HEK293 (cell line): ENCODE measurements around the gene GRB10.

Experiments used
- CTCF ChIA-PET: fragments of 350-600 bp; formaldehyde crosslinking; extraction: SDS; loops from one replicate; lab custom pipeline; 2021; ENCODE audit warnings: antibody characterized with exemption; lab: Yijun Ruan, JAX
- POLR2A ChIA-PET: fragments of 300-600 bp; formaldehyde crosslinking; extraction: SDS; loops from one replicate; lab custom pipeline; 2020; ENCODE audit warnings: antibody characterized with exemption, inconsistent platforms; lab: Yijun Ruan, JAX
- H3K27ac ChIP-seq: fragments of 200-500 bp; sonication (Bioruptor generic); 2 replicates; pipeline ENCODE4 v1.5.1; 2014; ENCODE audit warnings: low read depth, low read length, control low read depth, inconsistent platforms; ENCODE audit errors: extremely low read depth
- H3K36me3 ChIP-seq, 2 experiments: fragments of 200-500 bp in 1 of 2; sonication (Bioruptor generic) in 1 of 2; 1 replicate in 1 of 2; 2 replicates in 1 of 2; pipeline ENCODE4 v1.5.1; 2014 to 2017; ENCODE audit warnings: inconsistent platforms in 2 of 2, low read length in 2 of 2; ENCODE audit not compliant: control insufficient read depth in 2 of 2, insufficient read depth in 1 of 2
- H3K4me1 ChIP-seq: fragments of 200-500 bp; sonication (Bioruptor generic); 2 replicates; pipeline ENCODE4 v1.5.1; 2014; ENCODE audit warnings: mild to moderate bottlenecking, low read length, inconsistent platforms; ENCODE audit not compliant: control insufficient read depth, insufficient read depth
- H3K4me3 ChIP-seq: 2 replicates; pipeline ENCODE4 v1.5.1; 2011; ENCODE audit warnings: low read depth, mild to moderate bottlenecking, control low read depth, low read length, moderate library complexity
- H3K9me3 ChIP-seq: fragments of 200-500 bp; sonication (Bioruptor generic); 2 replicates; pipeline ENCODE4 v1.5.1; 2014; ENCODE audit warnings: low read depth, low read length, inconsistent platforms; ENCODE audit not compliant: control insufficient read depth, insufficient read depth
- GLIS1 ChIP-seq: fragments of 450-650 bp; formaldehyde crosslinking; IDR thresholded peaks from 2 replicates; pipeline ENCODE4 v1.5.1; 2016; ENCODE audit warnings: missing biosample characterization, missing genetic modification characterization
- HOXA7 ChIP-seq: sonication (generic); formaldehyde crosslinking; IDR thresholded peaks from 2 replicates; pipeline ENCODE4 v1.8.1; 2022; ENCODE audit warnings: missing genetic modification reagents, borderline replicate concordance
- KLF10 ChIP-seq: fragments of 450-650 bp; IDR thresholded peaks from 2 replicates; pipeline ENCODE4 v1.5.1; 2018; ENCODE audit warnings: missing biosample characterization, mild to moderate bottlenecking, missing genetic modification characterization
- MYNN ChIP-seq: fragments of 450-650 bp; formaldehyde crosslinking; IDR thresholded peaks from 2 replicates; pipeline ENCODE4 v1.5.1; 2016; ENCODE audit warnings: missing biosample characterization, missing genetic modification characterization, borderline replicate concordance
- OSR2 ChIP-seq: fragments of 450-650 bp; formaldehyde crosslinking; IDR thresholded peaks from 2 replicates; pipeline ENCODE4 v1.5.1; 2016; ENCODE audit warnings: missing biosample characterization, missing genetic modification characterization
- ZNF114 ChIP-seq: fragments of 450-650 bp; formaldehyde crosslinking; IDR thresholded peaks from 2 replicates; pipeline ENCODE4 v1.5.0; 2017; ENCODE audit warnings: missing biosample characterization, missing genetic modification characterization
- ZNF138 ChIP-seq: fragments of 450-650 bp; formaldehyde crosslinking; IDR thresholded peaks from 2 replicates; pipeline ENCODE4 v1.5.1; 2016; ENCODE audit warnings: missing biosample characterization, missing genetic modification characterization, borderline replicate concordance
- ZNF146 ChIP-seq: fragments of 450-650 bp; formaldehyde crosslinking; IDR thresholded peaks from 2 replicates; pipeline ENCODE4 v1.5.1; 2016; ENCODE audit warnings: missing biosample characterization, missing genetic modification characterization
- ZNF16 ChIP-seq: fragments of 450-650 bp; formaldehyde crosslinking; IDR thresholded peaks from 2 replicates; pipeline ENCODE4 v1.5.1; 2016; ENCODE audit warnings: low read depth, missing biosample characterization, missing genetic modification characterization
- ZNF214 ChIP-seq: fragments of 450-650 bp; formaldehyde crosslinking; IDR thresholded peaks from 2 replicates; pipeline ENCODE4 v1.5.1; 2017; ENCODE audit warnings: missing biosample characterization, mild to moderate bottlenecking, missing genetic modification characterization, borderline replicate concordance
- ZNF23 ChIP-seq: fragments of 450-650 bp; formaldehyde crosslinking; IDR thresholded peaks from 2 replicates; pipeline ENCODE4 v1.5.1; 2016; ENCODE audit warnings: missing biosample characterization, missing genetic modification characterization, borderline replicate concordance
- ZNF292 ChIP-seq: fragments of 450-650 bp; formaldehyde crosslinking; IDR thresholded peaks from 2 replicates; pipeline ENCODE4 v1.5.1; 2016; ENCODE audit warnings: low read depth, missing biosample characterization, missing genetic modification characterization, borderline replicate concordance
- ZNF335 ChIP-seq: fragments of 450-650 bp; formaldehyde crosslinking; conservative IDR thresholded peaks from 2 replicates; pipeline ENCODE4 v1.5.1; 2016; ENCODE audit warnings: missing biosample characterization, missing genetic modification characterization
- ZNF48 ChIP-seq: fragments of 450-650 bp; formaldehyde crosslinking; IDR thresholded peaks from 2 replicates; pipeline ENCODE4 v1.5.1; 2016; ENCODE audit warnings: missing biosample characterization, missing genetic modification characterization
- ZNF501 ChIP-seq: fragments of 450-650 bp; formaldehyde crosslinking; IDR thresholded peaks from 2 replicates; pipeline ENCODE4 v1.5.1; 2016; ENCODE audit warnings: missing biosample characterization, missing genetic modification characterization
- ZNF549 ChIP-seq: fragments of 450-650 bp; IDR thresholded peaks from 2 replicates; pipeline ENCODE4 v1.5.1; 2018; ENCODE audit warnings: missing biosample characterization, missing genetic modification characterization, mild to moderate bottlenecking, inconsistent platforms, moderate library complexity
- ZNF654 ChIP-seq: fragments of 450-650 bp; formaldehyde crosslinking; IDR thresholded peaks from 2 replicates; pipeline ENCODE4 v1.5.1; 2016; ENCODE audit warnings: low read depth, missing biosample characterization, missing genetic modification characterization
- ZNF670 ChIP-seq: fragments of 450-650 bp; formaldehyde crosslinking; IDR thresholded peaks from 2 replicates; pipeline ENCODE4 v1.5.1; 2016; ENCODE audit warnings: missing biosample characterization, missing genetic modification characterization, low read depth
- ZNF701 ChIP-seq: fragments of 450-650 bp; formaldehyde crosslinking; IDR thresholded peaks from 2 replicates; pipeline ENCODE4 v1.5.1; 2016; ENCODE audit warnings: missing biosample characterization, missing genetic modification characterization
- ZNF837 ChIP-seq: fragments of 450-650 bp; formaldehyde crosslinking; IDR thresholded peaks from 2 replicates; pipeline ENCODE4 v1.5.1; 2016; ENCODE audit warnings: missing biosample characterization, missing genetic modification characterization
- ZXDB ChIP-seq: fragments of 450-650 bp; formaldehyde crosslinking; IDR thresholded peaks from 2 replicates; pipeline ENCODE4 v1.5.1; 2016; ENCODE audit warnings: missing biosample characterization, missing genetic modification characterization
- TF ChIP-seq, protein P1 (sequence below): fragments of 450-650 bp; formaldehyde crosslinking; IDR thresholded peaks from 2 replicates; pipeline ENCODE4 v1.5.1; 2016; ENCODE audit warnings: missing biosample characterization, missing genetic modification characterization
- TF ChIP-seq, protein P2 (sequence below): fragments of 450-650 bp; formaldehyde crosslinking; IDR thresholded peaks from 2 replicates; pipeline ENCODE4 v1.5.1; 2017; ENCODE audit warnings: missing biosample characterization, missing genetic modification characterization
- TF ChIP-seq, protein P3 (sequence below): fragments of 450-650 bp; formaldehyde crosslinking; IDR thresholded peaks from 2 replicates; pipeline ENCODE4 v1.5.1; 2016; ENCODE audit warnings: missing biosample characterization, missing genetic modification characterization, low read depth
- TF ChIP-seq, protein P4 (sequence below): sonication (generic); formaldehyde crosslinking; IDR thresholded peaks from 2 replicates; pipeline ENCODE4 v1.8.1; 2022; ENCODE audit warnings: mild to moderate bottlenecking, moderate library complexity, missing genetic modification reagents
- TF ChIP-seq, protein P5 (sequence below): fragments of 450-650 bp; formaldehyde crosslinking; IDR thresholded peaks from 2 replicates; pipeline ENCODE4 v1.5.1; 2016; ENCODE audit warnings: missing biosample characterization, missing genetic modification characterization

Gene GRB10

DNA sequence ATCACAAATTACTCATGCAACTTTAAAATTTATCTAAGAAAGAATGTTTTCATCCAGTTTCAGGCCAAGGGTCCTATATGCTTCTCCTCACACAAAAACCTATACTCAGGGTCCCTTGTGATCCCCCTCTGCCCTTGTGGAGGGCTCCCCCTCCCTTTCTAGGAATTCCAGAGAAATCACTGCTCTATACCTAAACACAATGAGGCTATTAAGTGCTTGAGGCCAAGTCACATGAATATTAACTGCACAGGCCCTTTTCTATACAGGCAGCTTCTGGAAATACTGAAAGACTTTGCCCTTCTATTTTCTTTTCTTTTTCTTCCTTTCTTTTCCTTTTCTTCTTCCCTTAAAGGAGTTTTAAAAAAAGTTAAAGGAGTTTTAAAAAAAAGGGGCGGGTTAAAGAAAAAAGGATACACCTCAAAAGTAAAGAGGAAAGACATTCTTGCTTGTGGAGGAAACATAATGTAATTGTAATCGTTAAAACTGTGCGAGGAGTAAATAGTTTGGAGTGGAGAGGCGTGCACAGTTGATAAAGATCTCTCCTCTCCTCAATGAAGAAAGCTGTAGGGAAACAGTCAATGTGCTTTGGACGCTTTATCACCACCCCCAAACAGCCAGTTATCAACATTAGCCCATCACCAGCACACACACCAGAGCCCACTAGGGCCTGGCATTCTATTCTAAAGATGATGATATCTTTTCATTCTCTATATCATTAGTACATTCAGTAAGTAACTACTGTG is 16.4 kb downstream of the GRB10 start (continued):
- TF ChIP-seq, protein P1, sequence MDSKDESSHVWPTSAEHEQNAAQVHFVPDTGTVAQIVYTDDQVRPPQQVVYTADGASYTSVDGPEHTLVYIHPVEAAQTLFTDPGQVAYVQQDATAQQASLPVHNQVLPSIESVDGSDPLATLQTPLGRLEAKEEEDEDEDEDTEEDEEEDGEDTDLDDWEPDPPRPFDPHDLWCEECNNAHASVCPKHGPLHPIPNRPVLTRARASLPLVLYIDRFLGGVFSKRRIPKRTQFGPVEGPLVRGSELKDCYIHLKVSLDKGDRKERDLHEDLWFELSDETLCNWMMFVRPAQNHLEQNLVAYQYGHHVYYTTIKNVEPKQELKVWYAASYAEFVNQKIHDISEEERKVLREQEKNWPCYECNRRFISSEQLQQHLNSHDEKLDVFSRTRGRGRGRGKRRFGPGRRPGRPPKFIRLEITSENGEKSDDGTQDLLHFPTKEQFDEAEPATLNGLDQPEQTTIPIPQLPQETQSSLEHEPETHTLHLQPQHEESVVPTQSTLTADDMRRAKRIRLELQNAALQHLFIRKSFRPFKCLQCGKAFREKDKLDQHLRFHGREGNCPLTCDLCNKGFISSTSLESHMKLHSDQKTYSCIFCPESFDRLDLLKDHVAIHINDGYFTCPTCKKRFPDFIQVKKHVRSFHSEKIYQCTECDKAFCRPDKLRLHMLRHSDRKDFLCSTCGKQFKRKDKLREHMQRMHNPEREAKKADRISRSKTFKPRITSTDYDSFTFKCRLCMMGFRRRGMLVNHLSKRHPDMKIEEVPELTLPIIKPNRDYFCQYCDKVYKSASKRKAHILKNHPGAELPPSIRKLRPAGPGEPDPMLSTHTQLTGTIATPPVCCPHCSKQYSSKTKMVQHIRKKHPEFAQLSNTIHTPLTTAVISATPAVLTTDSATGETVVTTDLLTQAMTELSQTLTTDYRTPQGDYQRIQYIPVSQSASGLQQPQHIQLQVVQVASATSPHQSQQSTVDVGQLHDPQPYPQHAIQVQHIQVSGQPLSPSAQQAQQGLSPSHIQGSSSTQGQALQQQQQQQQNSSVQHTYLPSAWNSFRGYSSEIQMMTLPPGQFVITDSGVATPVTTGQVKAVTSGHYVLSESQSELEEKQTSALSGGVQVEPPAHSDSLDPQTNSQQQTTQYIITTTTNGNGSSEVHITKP (tag by site-specific recombination): no peak
- TF ChIP-seq OSR2 (tag by site-specific recombination) (no peak), ZNF138 (no peak)

DNA sequence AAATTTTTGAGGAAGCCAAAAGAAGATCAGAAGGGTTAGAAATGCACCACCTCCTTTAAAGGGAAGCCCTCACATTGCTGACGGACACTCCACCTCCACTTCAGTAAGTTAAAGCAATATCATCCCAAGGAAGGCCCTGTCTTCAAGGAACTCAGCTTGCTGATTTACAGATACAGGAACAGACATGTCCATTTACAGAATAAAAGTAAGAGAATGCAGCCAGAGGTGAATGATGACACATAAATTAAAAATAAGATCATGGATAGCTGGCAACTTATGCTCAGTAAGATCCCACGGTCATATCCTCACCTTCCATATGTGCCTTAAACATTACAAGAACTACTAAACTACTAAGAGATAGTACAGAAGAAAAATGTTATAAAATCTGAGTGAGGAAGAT is 20.4 kb downstream of the GRB10 start:
- H3K27ac ChIP-seq: no peak overlapping the region
- POLR2A ChIA-PET: no interaction called here
- peaks cover 3% of the 10 kb centered on the region; the same call in 1 of the 2 replicates for H3K4me1 ChIP-seq
- CTCF ChIA-PET: interaction anchor here (0.6 kb wide), 1 partner anchor 17 kb away, joined by 3 read pairs; no protein-coding TSS in a partner anchor
- H3K4me3 ChIP-seq: no peak overlapping the region
- peaks cover 0 to 3% of the 10 kb centered on the region in 2 experiments; a peak in 1 of 3 replicates for H3K36me3 ChIP-seq
- no peaks in the 10 kb centered on the region for H3K9me3 ChIP-seq
- no peak for TF ChIP-seq ZXDB (tag by site-specific recombination)
- no peak for TF ChIP-seq HOXA7 (CRISPR knock-in tag)
- TF ChIP-seq ZNF114 (tag by site-specific recombination): no peak
- TF ChIP-seq ZNF654 (tag by site-specific recombination): no peak
- TF ChIP-seq, protein P2, sequence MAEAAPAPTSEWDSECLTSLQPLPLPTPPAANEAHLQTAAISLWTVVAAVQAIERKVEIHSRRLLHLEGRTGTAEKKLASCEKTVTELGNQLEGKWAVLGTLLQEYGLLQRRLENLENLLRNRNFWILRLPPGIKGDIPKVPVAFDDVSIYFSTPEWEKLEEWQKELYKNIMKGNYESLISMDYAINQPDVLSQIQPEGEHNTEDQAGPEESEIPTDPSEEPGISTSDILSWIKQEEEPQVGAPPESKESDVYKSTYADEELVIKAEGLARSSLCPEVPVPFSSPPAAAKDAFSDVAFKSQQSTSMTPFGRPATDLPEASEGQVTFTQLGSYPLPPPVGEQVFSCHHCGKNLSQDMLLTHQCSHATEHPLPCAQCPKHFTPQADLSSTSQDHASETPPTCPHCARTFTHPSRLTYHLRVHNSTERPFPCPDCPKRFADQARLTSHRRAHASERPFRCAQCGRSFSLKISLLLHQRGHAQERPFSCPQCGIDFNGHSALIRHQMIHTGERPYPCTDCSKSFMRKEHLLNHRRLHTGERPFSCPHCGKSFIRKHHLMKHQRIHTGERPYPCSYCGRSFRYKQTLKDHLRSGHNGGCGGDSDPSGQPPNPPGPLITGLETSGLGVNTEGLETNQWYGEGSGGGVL (tag by site-specific recombination): no peak
- no peak for TF ChIP-seq ZNF837 (tag by site-specific recombination)
- TF ChIP-seq, protein P3, sequence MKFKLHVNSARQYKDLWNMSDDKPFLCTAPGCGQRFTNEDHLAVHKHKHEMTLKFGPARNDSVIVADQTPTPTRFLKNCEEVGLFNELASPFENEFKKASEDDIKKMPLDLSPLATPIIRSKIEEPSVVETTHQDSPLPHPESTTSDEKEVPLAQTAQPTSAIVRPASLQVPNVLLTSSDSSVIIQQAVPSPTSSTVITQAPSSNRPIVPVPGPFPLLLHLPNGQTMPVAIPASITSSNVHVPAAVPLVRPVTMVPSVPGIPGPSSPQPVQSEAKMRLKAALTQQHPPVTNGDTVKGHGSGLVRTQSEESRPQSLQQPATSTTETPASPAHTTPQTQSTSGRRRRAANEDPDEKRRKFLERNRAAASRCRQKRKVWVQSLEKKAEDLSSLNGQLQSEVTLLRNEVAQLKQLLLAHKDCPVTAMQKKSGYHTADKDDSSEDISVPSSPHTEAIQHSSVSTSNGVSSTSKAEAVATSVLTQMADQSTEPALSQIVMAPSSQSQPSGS (tag by site-specific recombination): no peak
- TF ChIP-seq MYNN: no peak
- no peak for TF ChIP-seq ZNF670 (tag by site-specific recombination)

DNA sequence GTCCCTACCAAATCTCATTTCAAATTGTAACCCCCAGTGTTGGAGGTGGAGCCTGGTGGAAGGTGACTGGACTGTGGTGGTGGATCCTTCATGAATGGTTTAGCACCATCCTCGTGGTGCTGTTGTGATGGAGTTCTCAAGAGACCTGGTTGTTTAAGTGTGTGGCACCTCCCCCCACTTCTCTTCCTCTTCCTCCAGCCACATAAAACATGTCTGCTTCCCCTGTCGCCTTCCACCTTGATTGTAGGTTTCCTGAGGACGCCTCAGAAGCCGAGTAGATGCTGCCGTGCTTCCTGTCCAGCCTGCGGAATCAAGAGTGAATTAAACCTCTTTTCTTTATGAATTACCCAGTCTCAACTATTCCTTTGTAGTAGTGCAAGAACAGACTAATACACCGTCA is 21.0 kb downstream of the GRB10 start:
- H3K4me1 ChIP-seq: peaks cover 3% of the 10 kb centered on the region; the same call in 1 of the 2 replicates
- CTCF ChIA-PET: no interaction called here
- POLR2A ChIA-PET: no interaction called here
- no peak overlapping the region for H3K4me3 ChIP-seq
- peaks cover 0 to 3% of the 10 kb centered on the region in 2 experiments; a peak in 1 of 3 replicates for H3K36me3 ChIP-seq
- no peak overlapping the region for H3K27ac ChIP-seq
- H3K9me3 ChIP-seq: no peaks in the 10 kb centered on the region
- TF ChIP-seq ZNF16: no peak
- TF ChIP-seq KLF10: no peak
- TF ChIP-seq ZNF23: no peak
- no peak for TF ChIP-seq ZNF146 (tag by site-specific recombination)
- TF ChIP-seq GLIS1 (tag by site-specific recombination): no peak
- TF ChIP-seq ZNF335: no peak
- TF ChIP-seq, protein P4, sequence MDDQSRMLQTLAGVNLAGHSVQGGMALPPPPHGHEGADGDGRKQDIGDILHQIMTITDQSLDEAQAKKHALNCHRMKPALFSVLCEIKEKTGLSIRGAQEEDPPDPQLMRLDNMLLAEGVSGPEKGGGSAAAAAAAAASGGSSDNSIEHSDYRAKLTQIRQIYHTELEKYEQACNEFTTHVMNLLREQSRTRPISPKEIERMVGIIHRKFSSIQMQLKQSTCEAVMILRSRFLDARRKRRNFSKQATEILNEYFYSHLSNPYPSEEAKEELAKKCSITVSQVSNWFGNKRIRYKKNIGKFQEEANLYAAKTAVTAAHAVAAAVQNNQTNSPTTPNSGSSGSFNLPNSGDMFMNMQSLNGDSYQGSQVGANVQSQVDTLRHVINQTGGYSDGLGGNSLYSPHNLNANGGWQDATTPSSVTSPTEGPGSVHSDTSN (CRISPR knock-in tag): no peak
- no peak for TF ChIP-seq ZNF48 (tag by site-specific recombination)
- TF ChIP-seq ZNF549 (tag by site-specific recombination): no peak
- no peak for TF ChIP-seq ZNF292 (tag by site-specific recombination)
- TF ChIP-seq, protein P5, sequence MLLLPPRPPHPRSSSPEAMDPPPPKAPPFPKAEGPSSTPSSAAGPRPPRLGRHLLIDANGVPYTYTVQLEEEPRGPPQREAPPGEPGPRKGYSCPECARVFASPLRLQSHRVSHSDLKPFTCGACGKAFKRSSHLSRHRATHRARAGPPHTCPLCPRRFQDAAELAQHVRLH: no peak
- TF ChIP-seq ZNF701 (tag by site-specific recombination): no peak
- TF ChIP-seq ZNF501: no peak
- TF ChIP-seq ZNF214 (tag by site-specific recombination): no peak
